Measurements from ENCODE around the gene SLC35E2B.
"Not testable (repeated sequence)": the region's sequence is repeated elsewhere in the genome, so short reads cannot be mapped to it uniquely, and the experiment has no call there.

SLC35E2B gene

GRCh38 chr1:1697358-1698183 lies 5.0 kb upstream of the SLC35E2B start:
- WGBS: 84% methylated on average over 9 of the region's 26 CpGs
- not testable (repeated sequence) for H3K18ac ChIP-seq (ENCODE audit: low read depth in 1 of 2, low read length in 2 of 2); H3K4ac ChIP-seq (ENCODE audit: low read depth in 1 of 2, low read length in 2 of 2); H2BK120ac ChIP-seq (ENCODE audit: low read depth, low read length); H3K27ac ChIP-seq (ENCODE audit: low read length, poor library complexity, severe bottlenecking); H2AFZ ChIP-seq (ENCODE audit: low read depth, low read length); H2BK12ac ChIP-seq (ENCODE audit: low read length in 2 of 2); H3K27me3 ChIP-seq (ENCODE audit: control insufficient read depth in 1 of 2, insufficient read depth in 1 of 2, low read length in 2 of 2); H3K4me3 ChIP-seq (ENCODE audit: insufficient read depth in 1 of 2, low read depth in 1 of 2, low read length in 2 of 2); H3K36me3 ChIP-seq (ENCODE audit: control insufficient read depth in 1 of 2, insufficient read depth in 2 of 2, low read depth in 1 of 2, low read length in 2 of 2); H3K79me1 ChIP-seq (replicated peaks; ENCODE audit: low read length, poor library complexity, severe bottlenecking); H2BK5ac ChIP-seq (ENCODE audit: low read depth, low read length, poor library complexity, severe bottlenecking); H3K4me1 ChIP-seq (ENCODE audit: control insufficient read depth, insufficient read depth, low read depth, low read length); H2BK15ac ChIP-seq (ENCODE audit: low read depth, poor library complexity, severe bottlenecking); H4K91ac ChIP-seq (ENCODE audit: low read length); H3K9me3 ChIP-seq (ENCODE audit: control insufficient read depth, low read length); DNase-seq; H2AK5ac ChIP-seq (ENCODE audit: low read length, severe bottlenecking); H3K23ac ChIP-seq (ENCODE audit: low read length in 2 of 2); H3K14ac ChIP-seq (ENCODE audit: low read length in 2 of 2); H3K9ac ChIP-seq (ENCODE audit: low read length); H4K8ac ChIP-seq (ENCODE audit: low read length); H3K4me2 ChIP-seq (ENCODE audit: low read length, poor library complexity, severe bottlenecking)

- H2AFZ ChIP-seq (ENCODE audit: low read depth, low read length); H3K27ac ChIP-seq (ENCODE audit: low read length, poor library complexity, severe bottlenecking); H2BK12ac ChIP-seq (ENCODE audit: low read length in 2 of 2); H2BK5ac ChIP-seq (ENCODE audit: low read depth, low read length, poor library complexity, severe bottlenecking); H3K9ac ChIP-seq (ENCODE audit: low read length); H3K4ac ChIP-seq (ENCODE audit: low read depth in 1 of 2, low read length in 2 of 2); H3K79me1 ChIP-seq (replicated peaks; ENCODE audit: low read length, poor library complexity, severe bottlenecking); H4K8ac ChIP-seq (ENCODE audit: low read length); H3K27me3 ChIP-seq (ENCODE audit: control insufficient read depth in 1 of 2, insufficient read depth in 1 of 2, low read length in 2 of 2); H3K9me3 ChIP-seq (ENCODE audit: control insufficient read depth, low read length); H3K36me3 ChIP-seq (ENCODE audit: control insufficient read depth in 1 of 2, insufficient read depth in 2 of 2, low read depth in 1 of 2, low read length in 2 of 2); H3K14ac ChIP-seq (ENCODE audit: low read length in 2 of 2); H4K91ac ChIP-seq (ENCODE audit: low read length); H3K4me3 ChIP-seq (ENCODE audit: insufficient read depth in 1 of 2, low read depth in 1 of 2, low read length in 2 of 2); H3K4me1 ChIP-seq (ENCODE audit: control insufficient read depth, insufficient read depth, low read depth, low read length); H2AK5ac ChIP-seq (ENCODE audit: low read length, severe bottlenecking); DNase-seq; H2BK120ac ChIP-seq (ENCODE audit: low read depth, low read length); H2BK15ac ChIP-seq (ENCODE audit: low read depth, poor library complexity, severe bottlenecking); H3K18ac ChIP-seq (ENCODE audit: low read depth in 1 of 2, low read length in 2 of 2); H3K23ac ChIP-seq (ENCODE audit: low read length in 2 of 2); H3K4me2 ChIP-seq (ENCODE audit: low read length, poor library complexity, severe bottlenecking): not testable (repeated sequence)
- WGBS: 93% methylated on average over 13 of the region's 23 CpGs
Measured at GRCh38 chr1:1696431-1697357, 4.1 kb upstream of the SLC35E2B start.

GRCh38 chr1:1692324-1692713 lies 276 bp downstream of the SLC35E2B start:
- not testable (repeated sequence) for H3K18ac ChIP-seq (ENCODE audit: low read depth in 1 of 2, low read length in 2 of 2); H2AFZ ChIP-seq (ENCODE audit: low read depth, low read length); H2BK120ac ChIP-seq (ENCODE audit: low read depth, low read length); H2AK5ac ChIP-seq (ENCODE audit: low read length, severe bottlenecking); H3K4ac ChIP-seq (ENCODE audit: low read depth in 1 of 2, low read length in 2 of 2); H2BK5ac ChIP-seq (ENCODE audit: low read depth, low read length, poor library complexity, severe bottlenecking); H4K8ac ChIP-seq (ENCODE audit: low read length); H2BK12ac ChIP-seq (ENCODE audit: low read length in 2 of 2); H3K79me1 ChIP-seq (replicated peaks; ENCODE audit: low read length, poor library complexity, severe bottlenecking); H4K91ac ChIP-seq (ENCODE audit: low read length); H3K14ac ChIP-seq (ENCODE audit: low read length in 2 of 2); H3K9me3 ChIP-seq (ENCODE audit: control insufficient read depth, low read length); H3K23ac ChIP-seq (ENCODE audit: low read length in 2 of 2); H3K4me2 ChIP-seq (ENCODE audit: low read length, poor library complexity, severe bottlenecking); H3K27me3 ChIP-seq (ENCODE audit: control insufficient read depth in 1 of 2, insufficient read depth in 1 of 2, low read length in 2 of 2); H3K4me1 ChIP-seq (ENCODE audit: control insufficient read depth, insufficient read depth, low read depth, low read length); H2BK15ac ChIP-seq (ENCODE audit: low read depth, poor library complexity, severe bottlenecking)
- Histone ChIP-seq H3K4me3 (ENCODE audit: insufficient read depth in 1 of 2, low read depth in 1 of 2, low read length in 2 of 2) (peak overlapping the region; percentile 60 to 63), H3K36me3 (ENCODE audit: control insufficient read depth in 1 of 2, insufficient read depth in 2 of 2, low read depth in 1 of 2, low read length in 2 of 2) (peaks cover 3 to 10% of the 10 kb centered on the region in 2 experiments), H3K27ac (ENCODE audit: low read length, poor library complexity, severe bottlenecking) (peak overlapping the region; percentile 47), H3K9ac (ENCODE audit: low read length) (peak overlapping the region; percentile 77)
- DNase-seq: peak; percentile 48
- 0% methylated on average over 11 of the region's 45 CpGs for WGBS

DNA sequence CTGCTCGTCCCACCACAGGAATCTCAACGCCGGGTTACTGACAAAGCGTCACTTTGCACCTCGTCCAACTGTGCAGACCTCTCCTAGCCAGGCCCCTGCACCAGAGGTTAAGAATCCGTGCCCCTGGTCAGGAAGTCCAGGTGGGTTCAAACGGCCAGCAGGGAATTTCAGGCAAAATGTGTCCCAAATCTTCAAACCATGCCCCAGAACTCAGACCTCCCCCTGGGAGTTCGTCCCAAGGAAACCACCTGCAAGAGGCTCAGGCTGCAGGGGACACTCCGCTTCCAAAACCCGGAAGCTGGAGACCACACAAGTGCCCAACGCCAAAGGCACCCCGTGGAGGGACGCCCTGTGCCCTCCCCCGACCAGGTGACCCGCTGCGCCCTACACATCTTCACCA lies 1.2 kb downstream of the SLC35E2B start:
- not testable (repeated sequence) for H2BK12ac ChIP-seq (ENCODE audit: low read length in 2 of 2); H3K18ac ChIP-seq (ENCODE audit: low read depth in 1 of 2, low read length in 2 of 2); H3K27me3 ChIP-seq (ENCODE audit: control insufficient read depth in 1 of 2, insufficient read depth in 1 of 2, low read length in 2 of 2); H2BK5ac ChIP-seq (ENCODE audit: low read depth, low read length, poor library complexity, severe bottlenecking); H3K4me1 ChIP-seq (ENCODE audit: control insufficient read depth, insufficient read depth, low read depth, low read length); H2AFZ ChIP-seq (ENCODE audit: low read depth, low read length); H3K14ac ChIP-seq (ENCODE audit: low read length in 2 of 2); H3K4ac ChIP-seq (ENCODE audit: low read depth in 1 of 2, low read length in 2 of 2); DNase-seq; H2AK5ac ChIP-seq (ENCODE audit: low read length, severe bottlenecking); H2BK120ac ChIP-seq (ENCODE audit: low read depth, low read length); H3K9me3 ChIP-seq (ENCODE audit: control insufficient read depth, low read length); H3K27ac ChIP-seq (ENCODE audit: low read length, poor library complexity, severe bottlenecking); H2BK15ac ChIP-seq (ENCODE audit: low read depth, poor library complexity, severe bottlenecking); H4K8ac ChIP-seq (ENCODE audit: low read length); H4K91ac ChIP-seq (ENCODE audit: low read length); H3K79me1 ChIP-seq (replicated peaks; ENCODE audit: low read length, poor library complexity, severe bottlenecking); H3K23ac ChIP-seq (ENCODE audit: low read length in 2 of 2)
- Histone ChIP-seq H3K4me3 (ENCODE audit: insufficient read depth in 1 of 2, low read depth in 1 of 2, low read length in 2 of 2) (peak overlapping the region in 1 of 2 experiments; percentile 63), H3K4me2 (ENCODE audit: low read length, poor library complexity, severe bottlenecking) (peak overlapping the region; percentile 71), H3K36me3 (ENCODE audit: control insufficient read depth in 1 of 2, insufficient read depth in 2 of 2, low read depth in 1 of 2, low read length in 2 of 2) (peaks cover 3 to 10% of the 10 kb centered on the region in 2 experiments), H3K9ac (ENCODE audit: low read length) (peak overlapping the region; percentile 68)
- no CpG with 5 or more reads among the region's 16 CpGs for WGBS

Measured in mesenchymal stem cell (in vitro differentiated cells and primary cell).